COLO829 (cell line): ENCODE data around the gene ARHGAP12.
"Not testable (repeated sequence)": the region's sequence is repeated elsewhere in the genome, so short reads cannot be mapped to it uniquely, and the experiment has no call there.

Experiments used
- DNase-seq: peaks from one replicate; pipeline ENCODE4 v3.0.0; 2012; ENCODE audit warnings: low spot score

Gene ARHGAP12

DNA sequence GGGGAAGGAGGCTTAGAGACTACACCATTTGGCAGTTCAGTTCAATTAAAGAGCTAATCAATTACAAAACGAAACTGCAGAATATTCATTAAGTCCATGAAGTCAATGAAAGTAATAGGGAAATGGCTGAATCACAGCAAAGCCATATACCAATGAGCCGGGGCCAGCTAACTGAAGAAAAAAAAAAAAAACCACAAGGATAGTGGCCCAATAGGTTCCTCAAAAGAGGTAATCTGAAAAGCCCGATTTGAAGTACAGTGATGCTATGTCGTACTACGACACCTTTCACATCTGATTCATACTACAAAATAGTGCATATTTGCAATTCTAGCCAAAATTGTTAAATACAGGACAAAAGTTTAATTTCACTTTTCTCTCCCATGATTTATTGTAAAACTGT is 2.5 kb downstream of the ARHGAP12 start:
- no peak for DNase-seq

DNA sequence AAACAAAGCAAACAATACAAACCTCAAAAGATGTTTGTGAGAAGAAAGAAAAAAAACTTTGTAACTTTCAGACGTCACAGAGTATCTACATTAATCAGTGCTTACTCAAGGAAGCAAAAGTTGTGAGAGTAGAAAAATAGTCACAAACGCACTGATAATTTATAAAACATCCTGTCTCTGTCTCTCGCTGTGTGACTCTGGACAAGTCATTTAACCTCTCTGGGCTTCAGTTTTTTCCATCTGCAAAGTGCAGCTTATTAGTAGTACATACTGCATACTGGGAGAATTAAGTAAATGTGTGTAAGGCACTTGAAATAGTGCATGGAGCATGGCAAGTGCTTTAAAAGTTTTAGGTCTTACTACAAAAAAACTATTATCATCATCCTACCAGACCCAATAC is 3.8 kb downstream of the ARHGAP12 start:
- no peak for DNase-seq

DNA sequence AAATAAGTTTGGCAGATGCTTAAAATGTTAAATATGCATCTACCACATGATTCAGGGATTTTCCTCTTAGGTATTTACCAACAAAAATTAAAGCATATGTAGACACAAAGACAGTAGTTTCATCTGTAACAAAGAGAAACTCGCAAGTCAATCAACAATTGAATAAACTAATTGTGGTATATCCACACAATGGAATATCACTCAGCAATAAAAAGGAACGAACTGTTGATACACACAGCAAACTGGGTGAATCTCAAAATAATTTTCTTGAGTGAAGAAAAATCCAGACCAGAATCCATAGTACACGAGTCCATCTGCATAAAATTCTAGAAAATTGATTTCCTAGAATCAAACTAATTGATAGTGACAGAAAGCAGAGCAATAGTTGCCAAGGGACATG is 5.2 kb downstream of the ARHGAP12 start:
- DNase-seq: no peak

DNA sequence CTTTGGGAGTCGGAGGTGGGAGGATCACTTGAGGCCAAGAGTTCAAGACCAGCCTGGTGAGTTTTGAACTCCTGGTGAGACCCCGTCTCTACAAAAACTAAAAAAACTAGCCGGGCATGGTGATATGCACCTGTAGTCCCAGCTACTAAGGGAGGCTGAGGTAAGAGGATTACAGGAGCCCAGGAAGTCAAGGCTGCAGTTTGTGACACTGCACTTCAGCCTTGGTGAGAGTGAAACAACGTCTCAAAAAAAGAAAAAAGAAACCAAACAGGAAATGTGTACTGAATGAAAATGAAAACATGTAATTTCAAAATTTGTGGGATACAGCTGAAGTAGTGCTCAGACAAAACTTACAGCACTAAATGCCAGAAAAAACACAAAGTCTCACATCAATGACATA is 7.6 kb downstream of the ARHGAP12 start:
- no peak for DNase-seq

DNA sequence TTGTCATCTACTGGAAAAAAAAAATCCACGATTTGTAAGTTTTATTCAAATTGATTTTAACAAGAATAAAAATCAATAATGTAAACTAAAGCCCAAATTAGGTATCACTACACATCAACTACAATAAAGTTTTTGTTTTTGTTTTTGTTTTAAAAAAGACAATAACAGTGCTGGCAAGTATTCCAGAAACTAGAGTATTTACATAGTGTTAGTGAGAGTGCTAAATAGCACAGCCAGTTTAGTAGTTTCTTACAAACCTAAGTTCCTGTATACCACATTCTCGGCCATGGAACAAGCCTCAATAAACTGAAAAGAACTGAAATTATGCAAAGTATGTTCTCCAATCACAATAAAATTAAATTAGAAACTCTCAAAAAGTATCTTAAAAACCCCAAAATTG is 8.1 kb downstream of the ARHGAP12 start:
- no peak for DNase-seq

DNA sequence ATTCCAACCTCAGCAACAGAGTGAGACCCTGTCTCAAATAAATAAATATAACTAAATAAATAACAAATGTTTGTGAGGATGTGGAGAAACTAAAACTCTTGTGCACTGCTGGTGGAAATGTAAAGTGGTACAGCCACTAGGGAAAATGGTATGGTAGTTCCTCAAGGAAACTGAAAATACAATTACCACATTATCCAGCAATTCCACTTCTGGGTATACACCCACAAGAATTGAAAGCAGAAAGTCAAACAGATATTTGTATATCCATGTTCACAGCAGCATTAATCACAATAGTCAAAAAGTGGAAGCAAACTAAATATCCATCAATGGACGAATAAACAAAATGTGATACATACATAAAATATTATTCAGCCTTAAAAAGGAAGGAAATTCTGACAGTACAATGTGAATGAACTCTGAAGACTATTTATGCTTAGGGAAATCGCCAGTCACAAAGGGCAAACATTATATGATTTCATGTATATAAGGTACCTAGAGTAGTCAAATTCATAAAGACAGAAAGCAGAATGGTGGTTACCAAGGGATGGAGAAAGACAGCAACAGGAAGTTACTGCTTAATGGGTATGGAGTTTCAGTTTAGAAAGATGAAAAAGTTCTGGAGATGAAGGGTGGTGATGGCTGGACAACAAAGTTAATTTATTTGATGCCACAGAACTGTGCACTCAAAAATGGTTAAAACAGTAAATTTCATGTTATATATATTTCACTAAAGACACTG is 9.8 kb downstream of the ARHGAP12 start:
- DNase-seq: no peak

DNA sequence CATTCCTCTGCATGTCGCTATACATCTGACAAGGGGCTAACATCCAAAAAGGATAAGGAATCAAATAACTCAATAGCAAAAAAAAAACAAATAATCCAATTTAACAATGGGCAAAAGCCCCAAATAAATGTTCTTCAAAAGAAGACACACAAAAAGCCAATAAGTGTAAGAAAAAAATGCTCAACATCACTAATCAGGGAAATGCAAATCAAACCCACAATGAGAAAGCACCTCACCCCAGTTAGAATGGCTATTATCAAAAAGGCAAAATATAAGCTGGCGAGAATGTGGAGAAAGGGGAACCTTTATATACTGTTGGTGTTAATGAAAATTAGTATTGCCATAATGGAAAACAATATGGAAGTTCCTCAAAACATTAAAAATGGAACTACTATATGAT is 14.3 kb downstream of the ARHGAP12 start:
- DNase-seq: no peak

DNA sequence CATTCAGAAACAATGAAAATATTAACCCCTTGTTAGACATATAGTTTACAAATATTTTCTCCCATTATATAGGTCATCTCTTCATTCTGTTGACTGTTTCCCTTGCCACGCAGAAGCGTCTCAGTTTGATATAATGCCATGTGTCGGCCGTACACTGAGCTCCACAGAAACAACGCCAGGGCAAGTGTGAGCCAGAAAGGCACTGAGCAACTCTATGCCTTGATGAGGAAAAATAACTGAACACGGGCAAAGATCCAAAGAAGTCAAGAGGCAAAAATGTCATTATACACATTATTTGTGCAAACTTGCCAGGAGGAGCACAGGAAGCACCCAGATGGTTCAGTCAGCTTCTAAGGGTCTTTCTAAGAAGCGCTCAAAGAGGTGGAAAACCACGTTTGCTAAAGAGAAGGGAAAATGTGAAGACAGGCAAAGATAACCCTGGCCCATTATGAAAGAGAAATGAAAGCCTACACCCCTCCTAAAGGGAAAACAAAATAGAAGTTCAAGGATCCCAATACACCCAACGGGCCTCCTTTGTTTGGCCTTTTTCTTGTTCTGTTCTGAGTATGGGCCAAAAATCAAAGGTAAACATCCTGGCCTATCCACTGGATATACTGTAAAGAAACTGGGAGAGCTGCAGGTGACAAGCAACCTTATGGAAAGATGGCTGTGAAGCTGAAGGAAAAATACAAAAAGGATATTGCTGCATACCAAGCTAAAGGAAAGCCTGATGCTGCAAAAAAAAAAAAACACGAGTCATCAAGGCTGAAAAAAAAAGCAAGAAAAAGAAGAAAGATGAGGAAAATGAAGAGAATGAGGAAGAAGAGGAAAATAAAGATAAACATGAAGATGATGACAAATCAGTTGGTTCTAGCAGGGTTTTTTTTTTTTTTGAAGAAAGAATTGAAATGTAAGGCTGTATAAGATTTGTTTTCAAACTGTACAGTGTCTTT is 15.5 kb downstream of the ARHGAP12 start:
- no peak for DNase-seq

DNA sequence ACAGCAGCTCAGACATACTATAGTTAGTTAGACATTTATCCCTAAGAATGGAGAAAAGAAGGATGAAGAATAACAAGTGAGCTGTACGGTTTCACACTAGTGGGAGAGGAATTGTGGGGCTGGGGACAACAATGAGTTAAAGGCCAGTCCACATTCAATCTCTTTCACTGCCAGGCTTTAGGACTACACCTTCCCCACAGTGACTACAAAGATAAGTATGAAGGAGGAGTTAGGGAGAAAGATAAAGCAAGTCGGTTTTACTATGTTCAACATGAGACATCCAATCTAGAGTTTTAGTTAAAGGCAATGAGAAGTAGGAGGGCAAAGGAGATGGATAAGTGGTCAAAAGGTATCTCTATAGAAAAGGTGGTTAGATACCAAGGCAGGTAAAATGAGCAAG is 16.3 kb downstream of the ARHGAP12 start:
- DNase-seq: no peak

DNA sequence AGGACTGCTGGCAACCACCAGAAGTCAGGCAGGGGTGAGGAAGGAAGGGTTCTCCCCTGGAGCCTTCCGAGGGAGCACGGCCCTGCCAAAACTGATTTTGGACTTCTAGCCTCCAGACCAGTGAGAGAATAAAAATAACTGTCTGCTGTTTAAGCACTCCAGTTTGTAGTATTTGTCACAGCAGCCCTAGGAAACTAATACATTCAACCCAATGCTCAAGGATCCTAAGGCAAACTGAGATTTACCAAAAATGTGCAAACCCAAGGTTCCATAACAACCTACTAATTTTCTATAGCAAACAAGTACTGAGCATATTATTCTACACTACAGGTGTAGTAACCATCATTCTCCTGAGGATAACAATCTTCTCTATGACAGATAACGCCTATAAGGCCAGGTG is 18.6 kb downstream of the ARHGAP12 start:
- no peak for DNase-seq

DNA sequence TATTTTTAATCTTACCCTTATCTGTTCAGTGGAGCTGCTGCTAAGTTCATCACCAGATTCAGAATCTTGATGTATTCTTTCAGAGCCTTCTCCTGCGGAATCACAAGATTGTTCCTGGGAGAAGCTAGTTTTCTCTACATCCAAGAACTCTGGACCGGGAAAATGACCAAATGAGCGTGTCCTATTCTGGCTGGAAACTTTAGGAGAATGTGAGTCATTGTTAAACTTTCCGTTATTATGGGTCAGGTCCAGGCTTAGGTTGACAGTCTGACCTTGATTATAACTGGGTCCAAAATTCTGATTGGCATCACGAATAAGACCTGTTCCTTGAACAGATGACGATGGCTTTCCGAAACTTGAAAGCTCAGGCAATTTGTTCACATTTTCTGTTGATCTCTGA is 20.5 kb downstream of the ARHGAP12 start:
- DNase-seq: no peak

DNA sequence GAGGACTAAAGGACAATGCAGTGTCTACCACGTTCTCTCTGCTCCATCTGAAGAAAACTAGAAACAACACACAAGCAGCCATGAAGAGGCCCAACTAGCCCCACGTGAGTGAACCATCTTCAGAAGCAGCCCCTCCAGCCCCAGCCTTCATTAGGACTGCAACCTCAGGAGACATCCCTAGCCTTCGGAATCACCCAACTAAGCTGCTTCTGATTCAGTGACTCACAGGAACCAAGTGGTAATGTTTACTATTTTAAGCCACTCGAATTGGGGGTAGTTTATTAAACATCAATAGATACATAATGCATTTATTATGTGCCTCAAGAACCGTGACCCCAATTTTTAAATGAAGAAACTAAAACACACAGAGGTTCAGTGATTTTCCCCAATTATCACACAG is 22.6 kb downstream of the ARHGAP12 start:
- no peak for DNase-seq

DNA sequence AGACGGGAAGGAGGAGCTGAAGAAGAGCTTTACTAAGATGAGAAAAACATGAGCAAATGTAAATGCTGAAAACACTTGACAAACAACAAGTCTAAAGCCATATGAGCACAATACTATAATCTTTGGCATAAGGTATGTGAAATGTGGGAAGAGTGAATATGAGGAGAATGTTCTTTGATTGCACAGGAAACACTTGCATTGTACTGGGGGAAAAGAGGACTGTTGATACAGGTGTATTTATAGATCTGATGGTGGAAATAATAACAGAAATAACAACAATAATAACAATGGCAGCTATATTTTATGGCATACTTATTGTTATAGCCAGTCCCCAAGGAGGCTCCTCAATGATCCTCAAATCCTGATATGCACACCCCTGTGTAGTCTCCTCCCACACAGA is 23.0 kb downstream of the ARHGAP12 start:
- DNase-seq: no peak

DNA sequence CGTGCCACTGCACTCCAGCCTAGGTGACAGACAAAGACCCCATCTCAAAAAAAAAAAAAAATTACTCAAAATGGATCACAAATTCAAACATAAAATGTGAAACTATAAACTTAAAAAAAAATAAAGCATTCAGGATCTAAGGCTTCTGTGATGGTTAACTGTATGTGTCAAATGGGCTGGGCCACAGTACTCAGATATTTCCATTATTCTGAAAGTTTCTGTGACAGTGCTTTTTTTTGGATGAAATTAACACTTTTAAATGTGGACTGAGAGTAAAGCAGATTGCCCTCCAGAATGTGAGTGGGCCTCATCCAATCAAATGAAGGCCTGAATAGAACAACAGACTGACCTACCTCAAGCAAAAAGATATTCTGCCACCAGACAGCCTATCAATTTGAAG is 26.0 kb downstream of the ARHGAP12 start:
- DNase-seq: no peak

DNA sequence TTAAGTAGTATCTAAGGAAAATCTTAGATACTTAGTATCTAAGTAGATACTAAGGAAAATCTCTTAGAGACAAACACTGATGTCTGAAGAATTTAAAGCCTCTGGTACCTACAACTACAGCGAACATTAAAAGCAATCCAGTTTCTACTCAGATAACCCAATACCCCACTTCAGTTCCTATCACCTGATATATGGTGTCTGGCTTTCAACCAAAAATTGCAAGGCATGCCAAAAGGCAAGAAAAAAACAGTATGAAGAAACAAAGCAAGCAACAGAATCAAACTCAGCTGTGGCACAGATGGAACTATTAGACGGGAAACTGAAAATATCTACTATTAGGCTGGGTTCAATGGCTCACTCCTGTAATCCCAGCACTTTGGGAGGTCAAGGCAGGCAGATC is 31.1 kb downstream of the ARHGAP12 start:
- DNase-seq: no peak

DNA sequence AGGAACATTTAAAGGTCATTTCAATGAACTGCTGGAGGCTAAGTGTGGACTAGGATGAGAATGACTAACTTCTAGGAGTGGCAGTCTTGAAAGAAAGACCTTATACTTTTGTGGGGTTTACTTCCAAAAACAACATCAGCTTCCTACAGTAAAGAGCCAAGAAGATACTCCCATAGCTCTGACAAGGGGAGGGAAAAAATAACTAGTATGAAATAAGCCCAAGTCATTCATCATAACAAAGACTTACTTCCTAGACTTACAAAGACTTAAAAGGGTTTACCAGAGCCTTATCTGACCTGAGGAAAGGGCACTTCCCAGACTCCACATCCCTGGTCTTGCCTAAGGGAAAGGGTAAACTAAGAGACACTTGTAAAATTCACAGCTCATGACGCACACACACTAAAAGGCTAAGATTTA is 31.7 kb downstream of the ARHGAP12 start:
- peak; percentile 78 for DNase-seq

DNA sequence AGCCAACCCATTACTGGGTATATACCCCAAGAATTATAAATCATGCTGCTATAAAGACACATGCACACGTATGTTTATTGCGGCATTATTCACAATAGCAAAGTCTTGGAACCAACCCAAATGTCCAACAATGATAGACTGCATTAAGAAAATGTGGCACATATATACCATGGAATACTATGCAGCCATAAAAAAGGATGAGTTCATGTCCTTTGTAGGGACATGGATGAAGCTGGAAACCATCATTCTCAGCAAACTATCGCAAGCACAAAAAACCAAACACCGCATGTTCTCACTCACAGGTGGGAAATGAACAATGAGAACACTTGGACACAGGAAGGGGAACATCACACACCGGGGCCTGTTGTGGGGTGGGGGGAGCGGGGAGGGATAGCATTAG is 32.9 kb downstream of the ARHGAP12 start:
- not testable (repeated sequence) for DNase-seq

DNA sequence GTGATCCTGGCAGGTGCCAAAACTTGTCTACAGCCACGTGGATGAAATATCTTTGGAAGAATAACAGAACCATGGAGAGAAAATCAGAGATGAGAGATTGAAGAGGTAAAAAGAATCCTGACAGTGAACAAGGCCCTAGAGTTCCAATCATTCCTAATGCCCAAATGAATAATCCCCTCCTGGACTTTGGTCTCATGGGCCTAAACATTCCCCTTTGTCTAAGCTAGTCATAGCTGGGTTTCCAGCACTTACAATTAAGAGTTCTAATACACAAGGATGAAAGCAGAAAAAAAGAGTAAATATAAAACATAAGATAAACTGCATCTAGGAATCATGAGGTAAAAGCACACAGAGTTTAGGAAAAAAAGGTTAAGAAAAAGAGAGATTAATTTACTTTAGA is 40.2 kb downstream of the ARHGAP12 start:
- DNase-seq: no peak

DNA sequence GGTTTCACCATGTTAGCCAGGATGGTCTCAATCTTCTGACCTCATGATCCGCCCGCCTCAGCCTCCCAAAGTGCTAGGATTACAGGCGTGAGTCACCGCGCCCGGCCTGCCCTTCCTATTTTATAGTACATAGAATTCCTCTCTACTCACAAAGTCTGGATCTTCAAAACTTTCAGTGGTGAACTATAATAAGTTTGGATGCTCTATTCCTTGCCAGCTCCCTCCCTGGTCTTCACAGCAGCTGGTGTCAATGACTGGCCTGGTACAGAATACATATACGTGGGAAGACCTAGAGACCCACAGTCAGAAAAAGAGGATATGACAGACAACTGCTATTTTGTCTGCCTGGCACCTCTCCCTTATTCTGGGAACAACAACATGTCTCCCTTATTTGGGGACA is 40.8 kb downstream of the ARHGAP12 start:
- DNase-seq: no peak

DNA sequence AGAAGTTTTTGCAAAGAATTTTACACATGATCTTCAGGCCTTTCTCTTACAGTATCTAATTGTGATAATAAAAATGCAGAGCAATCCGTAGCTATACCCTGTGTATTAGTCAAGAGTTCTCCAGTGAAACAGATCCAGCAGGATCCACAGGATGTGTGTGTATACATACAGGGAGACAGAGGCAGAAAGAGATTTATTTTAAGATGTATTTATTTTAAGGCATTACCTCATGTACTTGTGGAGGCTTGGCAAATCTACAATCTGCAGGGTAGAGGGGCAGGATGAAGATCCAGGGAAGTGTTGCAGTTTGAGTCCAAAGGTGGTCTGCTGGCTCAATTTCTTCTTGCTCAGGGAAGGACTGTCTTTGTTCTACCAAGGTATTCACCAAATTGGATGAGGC is 41.7 kb downstream of the ARHGAP12 start:
- DNase-seq: no peak

DNA sequence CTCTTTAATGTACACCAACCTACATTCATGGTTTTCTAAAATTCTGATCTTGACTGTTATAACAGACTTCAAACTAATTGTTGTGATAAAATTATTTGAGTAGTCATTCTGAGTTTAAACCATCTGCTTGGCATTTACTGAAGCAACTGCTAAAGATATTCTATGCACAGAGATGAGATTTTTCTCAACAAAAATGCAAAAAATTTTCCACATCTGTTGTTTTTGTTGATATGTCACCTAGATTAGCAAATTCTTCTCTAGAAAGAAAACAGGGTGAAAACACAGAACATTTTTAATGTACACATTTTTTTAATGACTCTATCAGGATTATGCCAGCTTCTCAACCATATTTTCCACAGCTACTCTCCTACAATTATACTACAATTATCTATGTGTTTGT is 42.7 kb downstream of the ARHGAP12 start:
- DNase-seq: no peak

DNA sequence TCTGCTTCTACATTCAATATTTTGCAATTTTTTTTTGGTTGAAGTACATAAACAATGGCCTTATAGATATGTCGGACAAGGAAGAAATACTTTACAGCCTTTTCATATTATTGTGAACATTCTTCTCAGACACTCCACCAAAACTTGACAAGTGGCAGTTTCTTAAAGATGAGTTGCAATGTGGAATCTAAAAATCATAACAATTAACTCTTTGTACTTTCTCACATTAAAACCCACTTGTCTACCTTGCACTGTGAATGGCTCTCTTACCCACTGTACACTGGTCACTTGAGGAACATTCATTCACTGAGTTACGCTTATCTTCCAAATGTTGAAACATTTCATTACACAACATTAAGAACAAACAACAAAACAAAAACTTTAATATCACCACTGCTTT is 44.2 kb downstream of the ARHGAP12 start:
- peak; percentile 61 for DNase-seq

DNA sequence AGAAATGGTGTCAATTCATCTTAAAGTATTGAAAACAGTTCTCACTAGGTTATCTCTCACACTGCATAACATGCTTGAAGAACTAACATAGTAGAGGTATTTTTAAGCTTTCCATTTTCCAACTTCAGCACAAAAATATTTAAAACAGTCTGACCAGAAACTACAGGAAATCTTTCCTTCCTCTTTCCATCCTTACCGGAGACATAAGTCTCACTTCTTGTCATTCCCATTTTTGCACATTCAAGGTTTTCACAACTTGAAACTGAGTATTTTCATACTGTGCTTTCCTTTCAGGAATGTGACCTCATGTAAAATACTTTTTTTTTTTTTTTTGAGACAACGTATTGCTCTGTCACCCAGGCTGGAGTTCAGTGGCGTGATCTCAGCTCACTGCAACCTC is 45.2 kb downstream of the ARHGAP12 start:
- DNase-seq: no peak
